K562 (cell line): ENCODE measurements around the gene ZNF200. TPM values are rescaled to one million over a fixed set of nuclear protein-coding genes. Genes with fewer than 3 reads are reported as not detected.
A peak's percentile ranks its signal among the peaks of the same experiment; 100 is the strongest.

ENCODE experiments used
- BRD9 ChIP-seq: fragments of 450-650 bp; IDR thresholded peaks from 2 replicates; pipeline ENCODE4 v1.6.1; 2018; ENCODE audit warnings: low read depth; ENCODE audit not compliant: partially characterized antibody
- CUX1 ChIP-seq: fragments of 200-800 bp; sonication (Bioruptor generic); IDR thresholded peaks from 2 replicates; pipeline ENCODE4 v1.6.1; 2016; ENCODE audit warnings: missing genetic modification characterization, missing compliant biosample characterization
- HES1 ChIP-seq: fragments of 450-650 bp; IDR thresholded peaks from 2 replicates; pipeline ENCODE4 v1.6.1; 2016; ENCODE audit warnings: low read depth, mild to moderate bottlenecking, moderate library complexity
- KDM4B ChIP-seq, 2 experiments: fragments of 450-650 bp in 1 of 2; sonication (generic) in 1 of 2; IDR thresholded peaks; 2 replicates each; pipeline ENCODE4 v1.6.1; 2016 to 2017; ENCODE audit warnings: borderline replicate concordance in 2 of 2, antibody characterized with exemption in 1 of 2, low read depth in 1 of 2, mild to moderate bottlenecking in 1 of 2
- KLF13 ChIP-seq: fragments of 450-650 bp; IDR thresholded peaks from 2 replicates; pipeline ENCODE4 v1.6.1; 2016; ENCODE audit warnings: missing genetic modification characterization, low read depth, mild to moderate bottlenecking, missing compliant biosample characterization, moderate library complexity, borderline replicate concordance
- MAX ChIP-seq: sonication (generic); formaldehyde crosslinking; IDR thresholded peaks from 2 replicates; pipeline ENCODE4 v1.9.0; 2022; ENCODE audit warnings: mild to moderate bottlenecking, missing genetic modification reagents
- MBD1 ChIP-seq: fragments of 250-450 bp; sonication (Bioruptor Pico); IDR thresholded peaks from 2 replicates; pipeline ENCODE4 v1.8.0; 2022; ENCODE audit warnings: inconsistent platforms
- POLR2AphosphoS2 ChIP-seq: IDR thresholded peaks from 2 replicates; pipeline ENCODE4 v1.6.1; 2012; ENCODE audit warnings: low read length, improper control_type of control experiment
- PPARD ChIP-seq: fragments of 250-450 bp; sonication (Bioruptor Pico); IDR thresholded peaks from 2 replicates; pipeline ENCODE4 v1.8.0; 2022; ENCODE audit warnings: inconsistent platforms, mild to moderate bottlenecking, moderate library complexity
- RBFOX2 ChIP-seq: fragments of 200-400 bp; formaldehyde crosslinking; IDR thresholded peaks from 2 replicates; pipeline ENCODE4 v1.6.1; 2017; ENCODE audit warnings: low read depth, mild to moderate bottlenecking, low read length, moderate library complexity
- SMARCA4 ChIP-seq: fragments of 450-650 bp; IDR thresholded peaks from 2 replicates; pipeline ENCODE4 v1.6.1; 2016
- TBP ChIP-seq: optimal IDR thresholded peaks from 2 replicates; pipeline ENCODE3; 2011; ENCODE audit warnings: low read depth, low read length, improper control_type of control experiment
- TGIF2 ChIP-seq: sonication (generic); formaldehyde crosslinking; IDR thresholded peaks from 2 replicates; pipeline ENCODE4 v1.8.1; 2022; ENCODE audit warnings: mild to moderate bottlenecking, missing genetic modification reagents, moderate library complexity
- polyA plus RNA-seq, 8 experiments: library from polyadenylated mRNA; depleted of rRNA in 4 of 8; stranded (reverse) in 5 of 8; unstranded in 3 of 8; fragments of >200 nt; fragmentation: Nextera tagmentation in 2 of 8; fragmentation: Illumina TruSeq in 1 of 8; extraction: Ambion mirVana in 2 of 8; extraction: Trizol in 1 of 8; gene quantifications; 2 replicates each; pipeline versions ENCODE4 v1.2.1 to v1.2.3, GENCODE V29; 2011 to 2014; ENCODE audit warnings: inconsistent platforms in 1 of 8, missing spikeins in 1 of 8
- total RNA-seq, 7 experiments: library from RNA; depleted of rRNA in 6 of 7; stranded (reverse); fragments of >200 nt in 6 of 7; fragmentation: Illumina TruSeq in 2 of 7; extraction: Trizol in 2 of 7; gene quantifications; 2 replicates each; pipeline versions ENCODE4 v1.2.1 to v1.2.3, GENCODE V29; 2011 to 2021; ENCODE audit warnings: low replicate concordance in 1 of 7
- TF ChIP-seq, protein P1 (sequence below): fragments of 450-650 bp; IDR thresholded peaks from 2 replicates; pipeline ENCODE4 v1.6.1; 2016; ENCODE audit warnings: mild to moderate bottlenecking

Gene ZNF200
- total and polyA plus RNA-seq, 9 of the 15 experiments (the other 6 are each of a cell fraction or from before 2014, with no cell fraction given), result 4.8 to 14.5 (median 9.2) TPM

- TF ChIP-seq, protein P1, sequence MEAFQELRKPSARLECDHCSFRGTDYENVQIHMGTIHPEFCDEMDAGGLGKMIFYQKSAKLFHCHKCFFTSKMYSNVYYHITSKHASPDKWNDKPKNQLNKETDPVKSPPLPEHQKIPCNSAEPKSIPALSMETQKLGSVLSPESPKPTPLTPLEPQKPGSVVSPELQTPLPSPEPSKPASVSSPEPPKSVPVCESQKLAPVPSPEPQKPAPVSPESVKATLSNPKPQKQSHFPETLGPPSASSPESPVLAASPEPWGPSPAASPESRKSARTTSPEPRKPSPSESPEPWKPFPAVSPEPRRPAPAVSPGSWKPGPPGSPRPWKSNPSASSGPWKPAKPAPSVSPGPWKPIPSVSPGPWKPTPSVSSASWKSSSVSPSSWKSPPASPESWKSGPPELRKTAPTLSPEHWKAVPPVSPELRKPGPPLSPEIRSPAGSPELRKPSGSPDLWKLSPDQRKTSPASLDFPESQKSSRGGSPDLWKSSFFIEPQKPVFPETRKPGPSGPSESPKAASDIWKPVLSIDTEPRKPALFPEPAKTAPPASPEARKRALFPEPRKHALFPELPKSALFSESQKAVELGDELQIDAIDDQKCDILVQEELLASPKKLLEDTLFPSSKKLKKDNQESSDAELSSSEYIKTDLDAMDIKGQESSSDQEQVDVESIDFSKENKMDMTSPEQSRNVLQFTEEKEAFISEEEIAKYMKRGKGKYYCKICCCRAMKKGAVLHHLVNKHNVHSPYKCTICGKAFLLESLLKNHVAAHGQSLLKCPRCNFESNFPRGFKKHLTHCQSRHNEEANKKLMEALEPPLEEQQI, result no peak
- TF ChIP-seq MAX (CRISPR knock-in tag) (no peak), PPARD (CRISPR knock-in tag) (no peak), MBD1 (CRISPR knock-in tag) (0 out of 2 replicates have a peak, but pooled peaks have one; percentile 55), SMARCA4 (no peak), CUX1 (CRISPR knock-in tag) (peak; percentile 72; the same call in 1 of the 2 replicates), HES1 (no peak), TGIF2 (CRISPR knock-in tag) (no peak), TBP (no peak), KLF13 (no peak), POLR2AphosphoS2 (no peak), BRD9 (no peak), KDM4B (IDR thresholded peaks at IDR 0.05; ENCODE audit: borderline replicate concordance in 2 of 2, low read depth in 1 of 2) (no peak), RBFOX2 (no peak)
Measured at GRCh38 chr16:3282103-3282729, 47.3 kb upstream of the ZNF200 start (continued).
